ENCODE measurements around the gene KCNQ1. TPM values are rescaled to one million over a fixed set of nuclear protein-coding genes. Genes with fewer than 3 reads are reported as not detected.

KCNQ1 gene
- total and polyA plus RNA-seq, 9 of the 15 experiments (the other 6 are each of a cell fraction or from before 2014, with no cell fraction given): 0.44 TPM; not detected in 8

GRCh38 chr11:2419638-2420501, 24.9 kb upstream of the KCNQ1 start (continued):
- 0 out of 2 replicates have a peak, but pooled peaks have one; percentile 17 for TF ChIP-seq TFAP4 (CRISPR knock-in tag; IDR thresholded peaks at IDR 0.05; ENCODE audit: borderline replicate concordance)
- TF ChIP-seq MAZ (CRISPR knock-in tag; conservative IDR thresholded peaks at IDR 0.05 in 1 of 2, IDR thresholded peaks at IDR 0.05 in 1 of 2): peak in 1 of 2 experiments; percentile 21; a peak in 1 of 4 replicates
- no peak for TF ChIP-seq RFX7 (CRISPR knock-in tag; IDR thresholded peaks at IDR 0.05)
- TF ChIP-seq NR2F6 (CRISPR knock-in tag; IDR thresholded peaks at IDR 0.05): no peak
- no peak for TF ChIP-seq ARID3B (CRISPR knock-in tag; IDR thresholded peaks at IDR 0.05; ENCODE audit: borderline replicate concordance)
- no peak for TF ChIP-seq ZBTB1 (CRISPR knock-in tag; IDR thresholded peaks at IDR 0.05; ENCODE audit: borderline replicate concordance, low read depth)
- no peak for TF ChIP-seq ZNF778 (CRISPR knock-in tag; IDR thresholded peaks at IDR 0.05)
- peak; percentile 70 for TF ChIP-seq DEAF1 (CRISPR knock-in tag; IDR thresholded peaks at IDR 0.05)
- no peak for TF ChIP-seq HMG20A (CRISPR knock-in tag; conservative IDR thresholded peaks at IDR 0.05)
- no peak for TF ChIP-seq ATF2 (CRISPR knock-in tag; IDR thresholded peaks at IDR 0.05)
- no peak for TF ChIP-seq CSDE1 (IDR thresholded peaks at IDR 0.05)
- no peak for TF ChIP-seq POLR2H (tag; IDR thresholded peaks at IDR 0.05; ENCODE audit: low read depth)
- TF ChIP-seq RAD21 (CRISPR knock-in tag; conservative IDR thresholded peaks at IDR 0.05 in 1 of 2, IDR thresholded peaks at IDR 0.05 in 1 of 2): peak; percentile 81 to 94
- no peak for TF ChIP-seq CHD2 (IDR thresholded peaks at IDR 0.05; ENCODE audit: low read depth, low read length)
- no peak for TF ChIP-seq DMBX1 (CRISPR knock-in tag; IDR thresholded peaks at IDR 0.05; ENCODE audit: borderline replicate concordance)
- no peak for TF ChIP-seq ZNF511 (CRISPR knock-in tag; IDR thresholded peaks at IDR 0.05)
- no peak for TF ChIP-seq ZBTB2 (IDR thresholded peaks at IDR 0.05)
- peak; percentile 33 for TF ChIP-seq BRD9 (IDR thresholded peaks at IDR 0.05; ENCODE audit: low read depth, partially characterized antibody)
- TF ChIP-seq BHLHE40 (IDR thresholded peaks at IDR 0.05; ENCODE audit: low read length): peak; percentile 71
